Stimulated activated naive CD8-positive, alpha-beta T cell treated with anti-CD3 and anti-CD28 coated beads, Interleukin-15, Interleukin-2, amounts not matched to agents 100 ng/mL and 50 ng/mL, for 24 hours (primary cell): ENCODE results near the gene ACOX1.

Experiments used
- H3K27ac Mint-ChIP-seq: one replicate; pipeline ENCODE4 v1.8.0; 2021; ENCODE audit warnings: mild to moderate bottlenecking, mixed read lengths
- H3K27me3 Mint-ChIP-seq: one replicate; pipeline ENCODE4 v1.8.0; 2021; ENCODE audit warnings: mixed read lengths
- H3K36me3 Mint-ChIP-seq: one replicate; pipeline ENCODE4 v1.8.0; 2021; ENCODE audit warnings: low read depth, mixed read lengths
- H3K4me1 Mint-ChIP-seq: one replicate; pipeline ENCODE4 v1.8.0; 2021; ENCODE audit warnings: low read depth, mixed read lengths
- H3K4me3 Mint-ChIP-seq: one replicate; pipeline ENCODE4 v1.8.0; 2021; ENCODE audit warnings: mild to moderate bottlenecking, mixed read lengths
- H3K9me3 Mint-ChIP-seq: one replicate; pipeline ENCODE4 v1.8.0; 2021; ENCODE audit warnings: mixed read lengths

ACOX1 gene

DNA sequence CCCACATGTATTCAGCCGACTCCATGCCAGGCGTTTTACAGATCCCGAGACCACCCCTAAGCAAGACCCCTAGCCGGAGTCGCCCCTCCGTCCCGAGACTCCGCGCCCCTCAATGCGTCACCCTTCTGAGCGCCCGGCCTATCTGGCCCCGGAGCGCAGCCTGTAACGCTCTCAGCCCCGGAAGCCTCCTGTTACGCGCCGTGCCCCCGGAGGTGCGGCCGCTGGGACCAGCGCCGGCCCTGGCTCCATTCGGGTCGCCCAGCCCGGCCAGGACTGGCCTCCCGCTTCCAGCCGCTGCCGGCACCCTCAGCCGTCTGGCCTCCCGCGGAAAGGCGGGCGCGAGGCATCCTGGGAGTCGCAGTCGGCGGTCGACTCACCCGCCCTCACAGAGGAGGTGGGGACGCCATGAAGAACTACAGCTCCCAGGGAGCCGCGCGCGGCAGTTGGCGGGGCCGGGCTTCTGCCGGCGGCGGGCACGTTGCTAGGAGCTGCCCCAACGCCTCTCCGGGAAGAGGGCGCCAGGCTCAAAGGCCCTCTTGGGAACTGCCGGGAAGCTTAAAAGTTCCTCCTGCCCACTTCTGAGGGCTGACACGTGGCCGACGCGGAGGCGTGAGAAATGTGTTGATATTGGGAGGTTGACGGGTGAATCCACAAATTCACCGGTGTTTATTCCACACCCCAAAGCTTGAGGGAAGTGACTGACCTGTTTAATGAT, 38.1 kb downstream of the ACOX1 start, which contains the start of gene FBF1:
Gene FBF1 (minus strand): TSS at position 316 of the 715 bp plus-strand sequence. CDS start 2,893 bp downstream, outside the sequence.
- Mint-ChIP-seq H3K27me3 (no peaks in the 10 kb centered on the region), H3K27ac (peak within 1 kb of the TSS; percentile 87), H3K4me1 (peaks cover 18% of the 10 kb centered on the region), H3K9me3 (no peaks in the 10 kb centered on the region), H3K36me3 (no peaks in the 10 kb centered on the region), H3K4me3 (peak within 1 kb of the TSS; percentile 93)

DNA sequence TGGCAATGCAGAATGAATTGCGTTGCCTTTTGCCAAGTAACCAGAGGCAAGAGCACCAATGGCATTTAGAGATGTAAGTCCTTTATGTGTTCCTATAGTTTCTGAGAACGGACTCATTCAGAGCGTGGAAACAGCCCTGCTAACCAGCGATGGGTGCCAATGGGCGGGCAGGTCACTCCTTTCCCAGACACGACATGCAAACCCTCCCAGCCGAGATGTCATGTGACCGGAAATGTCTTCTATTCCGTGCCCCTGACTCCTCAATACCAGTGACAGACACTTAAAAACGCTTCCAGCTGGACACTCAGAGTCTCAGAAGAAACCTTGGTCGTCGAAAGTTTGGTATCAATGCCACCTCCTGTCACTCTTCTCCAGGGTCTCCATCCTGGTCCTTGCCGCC, 41.3 kb downstream of the ACOX1 start:
- H3K9me3 Mint-ChIP-seq, result no peaks in the 10 kb centered on the region
- H3K4me1 Mint-ChIP-seq, result peaks cover 18% of the 10 kb centered on the region
- no peaks in the 10 kb centered on the region for H3K27me3 Mint-ChIP-seq
- H3K4me3 Mint-ChIP-seq, result no peak overlapping the region
- no peaks in the 10 kb centered on the region for H3K36me3 Mint-ChIP-seq
- no peak overlapping the region for H3K27ac Mint-ChIP-seq

DNA sequence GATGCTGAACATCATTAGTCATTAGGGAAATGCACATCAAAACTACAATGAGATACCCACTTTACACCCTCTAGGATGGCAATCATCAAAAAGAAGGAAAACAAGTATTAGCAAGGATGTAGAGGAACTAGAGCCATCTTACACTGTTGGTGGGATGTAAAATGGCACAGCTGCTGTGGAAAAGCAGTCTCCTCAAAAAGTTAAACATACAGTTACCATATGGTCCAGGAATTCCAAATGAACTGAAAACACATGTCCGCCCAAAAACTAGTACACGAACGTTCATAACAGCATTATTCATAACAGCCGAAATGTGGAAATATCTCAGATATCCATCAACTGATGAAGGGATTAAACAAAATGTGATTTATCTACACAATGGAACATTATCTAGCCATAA, 45.2 kb downstream of the ACOX1 start:
- no peak overlapping the region for H3K27ac Mint-ChIP-seq
- H3K36me3 Mint-ChIP-seq, result no peaks in the 10 kb centered on the region
- H3K9me3 Mint-ChIP-seq, result no peaks in the 10 kb centered on the region
- no peaks in the 10 kb centered on the region for H3K27me3 Mint-ChIP-seq
- H3K4me3 Mint-ChIP-seq, result no peak overlapping the region
- H3K4me1 Mint-ChIP-seq, result no peaks in the 10 kb centered on the region

DNA sequence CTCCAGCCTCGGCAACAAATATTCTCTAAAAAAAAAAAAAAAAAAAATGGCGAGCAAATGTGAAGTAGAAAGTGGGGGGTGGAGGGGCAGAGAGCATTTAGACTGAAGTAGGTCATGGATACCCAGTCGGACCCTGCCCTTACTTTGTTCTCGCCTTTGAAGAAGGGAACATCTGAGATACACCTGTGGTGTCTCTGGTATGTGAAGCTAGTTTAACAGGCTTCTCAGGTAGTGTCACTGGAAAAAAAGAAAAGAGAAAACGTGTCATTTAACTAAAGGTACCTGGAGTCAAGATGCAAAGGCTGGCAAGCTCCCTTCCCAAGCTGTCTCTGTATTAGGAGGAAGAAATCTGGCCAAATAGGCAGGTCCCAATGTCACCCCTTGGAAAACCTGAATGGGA, 46.1 kb downstream of the ACOX1 start:
- Mint-ChIP-seq H3K4me1 (no peaks in the 10 kb centered on the region), H3K27me3 (no peaks in the 10 kb centered on the region), H3K9me3 (no peaks in the 10 kb centered on the region), H3K27ac (no peak overlapping the region), H3K4me3 (no peak overlapping the region), H3K36me3 (no peaks in the 10 kb centered on the region)

DNA sequence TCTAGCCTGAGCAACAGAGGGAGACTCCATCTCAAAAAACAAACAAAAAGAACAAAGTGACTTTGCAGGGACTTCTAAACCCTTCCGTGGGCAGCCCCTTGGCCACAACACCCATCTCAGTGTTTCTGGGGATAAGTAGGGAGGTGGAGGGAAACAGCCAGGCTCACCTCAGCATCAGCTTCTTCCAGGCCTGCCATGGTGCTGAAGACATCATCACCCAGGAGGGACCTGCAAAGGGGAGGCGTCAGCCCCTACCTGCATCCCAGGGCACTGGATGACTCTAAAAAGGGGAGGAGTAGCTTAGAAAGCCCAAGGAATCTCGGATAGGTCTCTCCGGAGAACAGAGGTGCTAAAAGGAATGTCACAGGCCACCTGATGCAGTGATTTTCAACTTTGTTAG, 47.9 kb downstream of the ACOX1 start:
- H3K27ac Mint-ChIP-seq, result no peak overlapping the region
- no peaks in the 10 kb centered on the region for H3K4me1 Mint-ChIP-seq

DNA sequence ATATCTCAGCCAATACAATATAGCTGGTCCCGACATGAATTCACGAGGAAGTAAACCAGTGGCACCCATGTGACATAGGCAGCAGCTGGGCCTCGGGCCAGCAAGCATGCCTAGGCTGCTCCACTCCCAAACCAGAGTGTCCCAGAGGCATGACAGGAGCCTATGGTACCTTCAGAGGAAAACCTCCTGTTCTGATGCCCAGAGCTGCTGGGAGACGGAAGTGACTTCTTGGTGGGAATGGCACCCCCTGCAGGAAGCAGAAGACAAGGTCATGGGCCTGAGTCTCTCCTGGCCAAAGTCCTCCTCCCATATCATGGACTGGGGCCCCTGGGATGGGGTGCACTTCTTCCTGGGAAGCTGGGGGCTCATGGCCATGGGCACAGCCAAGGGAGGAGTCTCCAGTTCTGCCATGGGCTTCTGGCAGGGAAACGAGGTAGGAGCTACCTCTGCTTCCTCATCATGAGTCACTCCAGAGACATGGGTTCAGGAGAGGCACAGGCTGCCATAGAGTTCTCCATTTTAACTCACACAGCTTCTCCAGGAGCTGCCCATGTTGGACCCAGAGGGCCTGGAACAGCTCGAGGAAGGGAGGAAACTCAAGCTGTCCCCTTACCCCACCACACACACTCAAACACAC, 51.6 kb downstream of the ACOX1 start:
- no peak overlapping the region for H3K27ac Mint-ChIP-seq
- no peak overlapping the region for H3K4me3 Mint-ChIP-seq
- peaks cover 6% of the 10 kb centered on the region for H3K36me3 Mint-ChIP-seq
- H3K4me1 Mint-ChIP-seq, result no peaks in the 10 kb centered on the region
- H3K9me3 Mint-ChIP-seq, result no peaks in the 10 kb centered on the region
- H3K27me3 Mint-ChIP-seq, result no peaks in the 10 kb centered on the region

More for the DNA sequence above, 47.9 kb downstream of the ACOX1 start:
- no peaks in the 10 kb centered on the region for H3K27me3 Mint-ChIP-seq
- no peak overlapping the region for H3K4me3 Mint-ChIP-seq
- no peaks in the 10 kb centered on the region for H3K9me3 Mint-ChIP-seq
- H3K36me3 Mint-ChIP-seq, result peaks cover 4% of the 10 kb centered on the region

DNA sequence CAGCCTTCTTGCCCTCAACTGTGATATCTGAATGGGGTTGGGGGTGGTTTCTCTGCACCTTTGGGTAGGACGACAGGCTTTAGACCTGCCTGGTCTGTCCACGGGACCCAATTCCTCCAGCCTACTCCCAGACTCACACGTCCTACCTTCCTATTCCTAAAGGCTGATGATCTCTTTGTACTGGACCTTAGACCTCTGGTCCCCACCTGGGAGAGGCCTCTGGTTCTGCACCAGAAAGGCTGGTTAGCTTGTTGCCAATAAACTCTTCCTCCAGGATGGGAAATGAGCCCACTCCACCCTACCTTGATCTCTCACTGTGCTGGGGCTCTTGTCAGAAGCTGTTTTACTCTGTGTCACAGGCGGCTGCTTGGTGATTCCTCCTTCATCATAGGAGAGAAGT, 52.5 kb downstream of the ACOX1 start:
- Mint-ChIP-seq H3K4me1 (no peaks in the 10 kb centered on the region), H3K9me3 (no peaks in the 10 kb centered on the region), H3K27me3 (no peaks in the 10 kb centered on the region), H3K36me3 (peaks cover 6% of the 10 kb centered on the region), H3K4me3 (no peak overlapping the region), H3K27ac (no peak overlapping the region)

DNA sequence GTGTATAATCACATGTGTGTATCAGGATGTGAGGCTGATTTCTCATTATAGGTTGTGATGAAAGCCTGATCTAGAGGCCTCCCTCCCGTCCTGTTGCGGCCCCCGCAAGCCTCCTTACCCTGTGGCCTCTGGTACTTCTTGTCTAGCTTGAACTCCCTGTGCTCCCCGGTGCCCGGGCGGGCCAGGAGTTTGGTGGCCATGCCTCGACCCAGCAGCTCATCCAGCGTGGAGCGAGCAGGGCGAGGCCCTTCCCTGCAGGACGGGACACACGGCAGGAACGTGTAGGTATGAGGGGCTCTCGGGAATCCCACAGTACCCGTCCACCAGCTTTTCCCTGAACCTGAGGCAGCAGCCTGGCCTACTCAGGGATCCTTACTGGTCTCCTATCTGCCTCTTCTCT, 53.1 kb downstream of the ACOX1 start:
- H3K36me3 Mint-ChIP-seq, result peaks cover 6% of the 10 kb centered on the region
- no peak overlapping the region for H3K4me3 Mint-ChIP-seq
- no peaks in the 10 kb centered on the region for H3K4me1 Mint-ChIP-seq
- no peaks in the 10 kb centered on the region for H3K27me3 Mint-ChIP-seq
- H3K27ac Mint-ChIP-seq, result no peak overlapping the region
- H3K9me3 Mint-ChIP-seq, result no peaks in the 10 kb centered on the region

DNA sequence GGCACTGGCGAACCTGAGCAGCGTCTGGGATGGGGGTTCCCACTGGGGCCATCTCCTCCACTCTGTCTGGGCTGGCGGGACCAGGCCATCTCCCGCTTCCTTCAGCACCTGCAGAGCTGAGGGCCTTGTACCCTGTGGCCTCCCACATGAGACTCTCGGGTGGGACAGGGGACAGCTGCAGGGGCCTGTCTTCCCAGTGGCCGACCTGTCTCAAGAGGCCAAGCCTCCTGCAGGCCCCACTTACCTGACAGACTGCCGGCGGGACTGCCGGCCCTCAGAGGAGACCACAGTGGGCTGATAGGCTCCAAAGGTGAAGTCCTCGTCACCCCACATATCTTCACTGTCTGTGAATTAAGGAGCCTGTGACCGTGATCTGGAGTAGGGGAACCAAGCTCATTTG, 53.9 kb downstream of the ACOX1 start:
- Mint-ChIP-seq H3K27me3 (no peaks in the 10 kb centered on the region), H3K4me3 (no peak overlapping the region), H3K36me3 (peaks cover 6% of the 10 kb centered on the region), H3K9me3 (no peaks in the 10 kb centered on the region), H3K27ac (no peak overlapping the region), H3K4me1 (no peaks in the 10 kb centered on the region)

DNA sequence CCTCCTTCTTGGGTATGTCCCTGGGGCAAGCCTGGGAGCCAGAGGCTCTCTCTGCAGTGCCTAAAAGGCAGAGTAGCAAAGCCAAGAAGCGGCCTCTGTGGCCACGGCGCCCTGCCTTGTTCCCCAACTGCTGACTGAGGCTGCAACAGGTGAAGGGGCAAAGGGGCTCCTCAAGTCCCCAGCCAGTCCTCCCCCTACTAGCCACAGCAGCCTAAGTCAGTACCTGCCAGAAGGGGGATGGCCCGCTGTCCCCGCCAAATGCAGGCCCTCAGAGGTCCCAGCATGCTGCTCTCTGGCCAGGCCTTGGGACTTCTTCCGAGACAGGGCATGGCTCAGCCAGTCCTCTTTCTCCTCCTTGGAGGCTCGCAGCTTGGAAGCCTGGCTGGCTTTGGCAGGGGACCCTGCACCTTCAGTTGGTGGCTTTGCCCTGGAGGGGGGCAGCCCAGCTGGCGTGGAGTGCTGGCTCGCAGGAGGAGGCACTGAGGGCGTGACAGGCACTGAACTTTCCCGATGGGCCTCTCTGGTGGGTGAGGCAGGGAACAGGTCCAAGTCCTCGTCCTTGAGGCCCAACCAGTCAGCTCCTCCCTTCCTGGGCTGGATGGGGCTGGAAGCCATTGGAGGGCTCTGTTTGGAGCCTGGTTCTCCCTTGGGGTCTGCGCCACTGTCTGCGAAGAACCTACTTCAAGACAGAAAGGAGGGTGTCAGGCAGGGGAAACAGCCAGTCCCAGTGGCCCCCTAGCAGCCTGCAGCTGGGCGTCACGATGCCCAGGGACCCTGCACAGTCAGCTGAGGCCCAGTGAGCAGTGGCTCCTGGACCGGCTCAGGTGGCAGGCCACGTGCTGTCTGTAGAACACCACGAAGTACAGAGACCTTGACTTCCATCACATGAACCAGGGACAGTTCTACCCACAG, 55.7 kb downstream of the ACOX1 start:
- Mint-ChIP-seq H3K9me3 (no peaks in the 10 kb centered on the region), H3K27ac (no peak overlapping the region), H3K4me3 (no peak overlapping the region), H3K36me3 (peaks cover 6% of the 10 kb centered on the region), H3K4me1 (no peaks in the 10 kb centered on the region), H3K27me3 (no peaks in the 10 kb centered on the region)

DNA sequence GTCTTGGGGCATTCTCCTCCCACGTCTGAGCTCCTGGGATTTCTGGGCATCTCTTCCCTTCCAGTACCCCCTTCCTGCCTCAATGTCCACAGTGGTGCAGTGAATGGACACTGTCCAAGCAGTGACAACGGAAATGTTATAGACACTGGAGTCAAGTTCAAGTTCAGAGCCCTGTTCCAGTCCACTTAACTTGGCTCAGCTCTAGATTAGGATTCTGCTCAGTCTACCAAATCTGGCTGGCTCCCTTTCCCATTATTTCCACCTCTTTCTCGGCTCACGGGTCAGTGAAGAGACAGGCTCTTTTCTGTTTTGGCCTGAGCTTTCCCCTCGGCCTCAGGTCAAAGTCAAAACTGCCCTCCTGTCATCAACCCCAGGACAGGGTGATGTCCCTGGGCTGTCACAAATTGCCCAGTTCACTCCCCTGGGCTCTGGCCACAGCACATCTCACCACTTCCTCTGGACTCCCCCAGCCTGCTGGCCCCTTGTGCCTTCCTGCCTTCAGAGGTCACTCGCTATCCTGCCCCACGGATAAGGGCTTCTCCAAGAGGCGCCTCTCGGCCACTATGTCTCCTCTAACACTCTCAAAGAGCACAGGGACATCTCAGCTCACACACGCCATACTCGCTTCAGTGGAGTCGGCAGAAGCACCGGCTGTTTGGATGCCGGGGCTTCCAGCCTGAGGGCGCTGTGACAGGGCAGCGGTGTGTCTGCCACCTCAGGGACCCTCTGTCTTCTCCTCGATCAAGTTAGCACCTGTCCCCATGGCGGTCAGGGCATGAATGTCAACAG, 56.6 kb downstream of the ACOX1 start:
- Mint-ChIP-seq H3K27ac (no peak overlapping the region), H3K4me1 (no peaks in the 10 kb centered on the region)

DNA sequence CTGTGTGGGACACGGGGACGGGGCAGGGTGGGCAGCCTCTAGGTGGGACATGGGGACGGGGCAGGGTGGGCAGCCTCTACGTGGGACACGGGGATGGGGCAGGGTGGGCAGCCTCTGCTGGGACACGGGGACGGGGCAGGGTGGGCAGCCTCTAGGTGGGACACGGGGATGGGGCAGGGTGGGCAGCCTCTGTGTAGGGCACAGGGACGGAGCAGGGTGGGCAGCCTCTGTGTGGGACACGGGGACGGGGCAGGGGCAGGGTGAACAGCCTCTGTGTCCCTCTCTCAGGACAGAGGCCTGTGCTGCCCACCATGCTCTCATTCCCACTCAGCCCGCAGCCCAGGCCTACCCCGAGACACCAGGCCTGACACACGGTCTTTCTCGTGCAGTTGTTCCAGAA, 57.4 kb downstream of the ACOX1 start:
- H3K27me3 Mint-ChIP-seq, result no peaks in the 10 kb centered on the region
- peaks cover 9% of the 10 kb centered on the region for H3K36me3 Mint-ChIP-seq

More for the DNA sequence above, 56.6 kb downstream of the ACOX1 start:
- H3K27me3 Mint-ChIP-seq, result no peaks in the 10 kb centered on the region
- no peak overlapping the region for H3K4me3 Mint-ChIP-seq
- H3K36me3 Mint-ChIP-seq, result peaks cover 6% of the 10 kb centered on the region
- no peaks in the 10 kb centered on the region for H3K9me3 Mint-ChIP-seq

DNA sequence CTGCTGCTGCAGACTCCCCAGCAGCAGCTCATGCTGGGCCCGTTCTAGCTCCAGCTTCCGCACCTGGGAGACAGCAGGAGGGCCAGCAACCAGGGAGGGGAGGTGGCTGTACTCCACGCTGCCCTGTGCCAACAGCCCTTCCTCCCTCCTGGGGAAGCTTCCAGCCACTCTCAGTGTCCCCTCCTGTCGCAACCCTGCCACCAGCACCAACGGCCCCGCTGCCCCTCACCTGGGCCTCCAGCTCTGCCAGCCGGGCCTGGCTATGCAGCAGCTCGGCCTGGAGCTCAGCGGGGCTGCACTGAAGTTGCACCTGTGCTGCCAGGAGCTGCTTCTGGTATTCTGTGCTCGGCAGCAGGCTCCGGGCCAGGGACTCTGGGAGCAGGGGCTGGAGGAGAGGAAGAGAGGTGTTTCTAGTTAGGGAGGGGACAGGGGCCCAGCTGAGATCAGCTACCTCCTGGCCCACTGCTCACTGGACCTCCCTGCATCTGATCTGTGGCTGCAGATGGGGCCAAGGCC, 58.9 kb downstream of the ACOX1 start:
- H3K36me3 Mint-ChIP-seq, result peaks cover 3% of the 10 kb centered on the region
- no peaks in the 10 kb centered on the region for H3K27me3 Mint-ChIP-seq
- H3K9me3 Mint-ChIP-seq, result no peaks in the 10 kb centered on the region
- H3K4me1 Mint-ChIP-seq, result no peaks in the 10 kb centered on the region
- H3K27ac Mint-ChIP-seq, result no peak overlapping the region
- no peak overlapping the region for H3K4me3 Mint-ChIP-seq

More for the DNA sequence above, 57.4 kb downstream of the ACOX1 start:
- Mint-ChIP-seq H3K9me3 (no peaks in the 10 kb centered on the region), H3K4me3 (no peak overlapping the region), H3K27ac (no peak overlapping the region), H3K4me1 (no peaks in the 10 kb centered on the region)

DNA sequence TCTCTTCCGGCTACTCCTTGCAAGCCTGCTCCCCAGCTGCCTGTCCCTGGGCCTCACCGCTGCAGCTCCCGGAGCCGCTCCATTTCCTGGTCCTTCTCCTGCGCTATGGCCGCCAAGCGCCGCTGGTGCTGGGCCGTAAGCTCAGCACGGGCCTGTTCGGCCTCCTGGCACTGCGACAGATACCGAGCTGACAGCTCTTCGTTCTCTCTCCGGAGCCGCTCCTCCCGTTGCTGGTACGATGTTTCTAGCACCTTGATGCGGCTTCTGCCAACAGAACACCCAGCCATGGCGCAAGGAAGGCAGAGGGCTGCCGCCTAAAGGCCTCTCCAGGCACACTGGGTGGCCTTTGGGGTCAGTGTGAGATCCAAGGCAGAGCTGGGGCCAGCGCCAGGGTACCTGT, 59.4 kb downstream of the ACOX1 start:
- Mint-ChIP-seq H3K4me3 (no peak overlapping the region), H3K27me3 (no peaks in the 10 kb centered on the region), H3K27ac (no peak overlapping the region), H3K9me3 (no peaks in the 10 kb centered on the region), H3K36me3 (peaks cover 8% of the 10 kb centered on the region), H3K4me1 (no peaks in the 10 kb centered on the region)
